ENCODE results near the gene SHCBP1L. TPM values are rescaled to one million over a fixed set of nuclear protein-coding genes. Genes with fewer than 3 reads are reported as not detected.

Gene SHCBP1L
- total RNA-seq = not detected in 2 replicates

DNA sequence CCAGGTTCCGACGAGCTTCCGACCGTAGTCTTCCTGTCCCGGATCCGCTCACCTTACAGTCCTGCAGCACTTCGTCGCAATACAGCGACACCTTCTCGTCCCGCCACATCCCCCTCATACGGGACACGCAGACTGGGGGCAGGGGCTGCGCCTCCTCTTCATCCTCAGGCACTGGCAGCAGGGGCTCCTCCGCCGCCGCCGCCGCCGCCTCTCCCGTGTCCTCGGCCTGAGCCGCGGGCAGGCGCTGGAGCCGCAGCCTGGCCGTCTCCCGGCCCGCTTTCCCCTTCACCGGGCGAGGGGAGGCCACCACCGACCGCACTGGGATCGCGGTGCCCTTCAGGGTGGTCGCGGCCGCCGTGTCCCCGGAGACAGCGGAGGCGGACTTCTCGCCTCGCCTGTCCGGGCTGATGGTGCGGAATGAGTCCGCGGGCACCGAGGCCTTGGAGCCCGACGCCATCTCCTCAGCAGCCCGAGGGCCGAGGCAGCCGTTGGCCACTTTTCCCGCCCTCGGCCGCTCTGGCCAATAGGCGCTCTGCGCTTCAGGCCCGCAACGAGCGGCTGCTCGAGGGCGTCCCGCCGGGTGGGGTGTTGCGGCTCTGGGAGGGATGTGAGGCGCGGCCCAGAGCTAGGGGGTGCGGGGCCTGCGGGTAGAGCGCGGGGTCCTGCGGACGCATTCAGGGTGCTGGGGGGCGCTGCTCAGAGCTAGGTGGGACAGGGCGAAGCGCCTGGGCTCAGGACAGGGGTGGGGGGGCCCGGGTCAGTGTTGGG lies at the start of gene SHCBP1L:
Gene SHCBP1L, minus strand, starts transcription at position 490 of the 768 bp plus-strand sequence. Its CDS starts 33 bp downstream, at position 457.
- peak in 1 of 2 donors; percentile 10 for DNase-seq (ENCODE audit: low read depth in 2 of 2)

- no peak for DNase-seq (ENCODE audit: low read depth in 2 of 2)
Measured at GRCh38 chr1:183002267-183002666, 49.3 kb upstream of the SHCBP1L start.

DNA sequence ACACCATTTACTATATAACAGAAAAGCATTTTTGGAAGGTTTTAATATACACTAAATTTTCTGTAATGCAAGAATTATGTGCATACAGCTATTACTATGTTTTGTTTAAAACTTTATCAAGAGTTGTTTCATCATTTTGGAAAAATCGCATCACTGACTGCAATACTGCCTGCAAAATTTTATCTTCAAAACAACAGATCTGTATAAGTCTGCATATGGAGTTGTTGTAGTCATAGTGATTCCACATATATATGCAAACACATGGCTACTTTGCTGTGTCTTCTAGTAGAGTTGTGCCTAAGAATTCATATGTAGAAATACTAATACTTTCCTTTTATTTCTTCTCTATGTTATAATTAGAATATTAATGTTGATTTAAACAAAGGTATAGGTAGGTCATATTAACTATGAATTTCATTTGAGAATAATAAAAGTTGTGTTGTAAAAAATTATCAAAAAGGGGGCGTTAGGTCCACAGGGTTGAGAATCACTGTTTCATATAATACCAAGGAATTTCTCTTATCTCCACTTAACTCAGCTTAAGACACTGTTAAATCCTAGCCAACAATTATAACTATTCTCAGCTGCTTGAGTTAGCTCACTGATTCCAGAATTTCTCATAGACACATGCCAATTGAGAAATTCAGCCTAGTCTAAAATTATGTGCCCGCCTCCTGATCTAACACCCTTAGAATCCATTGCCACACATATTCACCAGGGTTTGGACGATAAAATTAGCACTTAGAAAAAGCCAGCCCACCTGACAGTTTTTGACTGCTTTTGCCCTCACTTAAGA lies 47.4 kb upstream of the SHCBP1L start:
- DNase-seq (ENCODE audit: low read depth in 2 of 2) = no peak

- no peak for DNase-seq (ENCODE audit: low read depth in 2 of 2)
Measured at GRCh38 chr1:182998482-182998881, 45.5 kb upstream of the SHCBP1L start.

GRCh38 chr1:182996816-182997215 lies 43.9 kb upstream of the SHCBP1L start:
- no peak for DNase-seq (ENCODE audit: low read depth in 2 of 2)

GRCh38 chr1:182995894-182996293 lies 42.9 kb upstream of the SHCBP1L start:
- peak in 1 of 2 donors; percentile 15 for DNase-seq (ENCODE audit: low read depth in 2 of 2)

DNA sequence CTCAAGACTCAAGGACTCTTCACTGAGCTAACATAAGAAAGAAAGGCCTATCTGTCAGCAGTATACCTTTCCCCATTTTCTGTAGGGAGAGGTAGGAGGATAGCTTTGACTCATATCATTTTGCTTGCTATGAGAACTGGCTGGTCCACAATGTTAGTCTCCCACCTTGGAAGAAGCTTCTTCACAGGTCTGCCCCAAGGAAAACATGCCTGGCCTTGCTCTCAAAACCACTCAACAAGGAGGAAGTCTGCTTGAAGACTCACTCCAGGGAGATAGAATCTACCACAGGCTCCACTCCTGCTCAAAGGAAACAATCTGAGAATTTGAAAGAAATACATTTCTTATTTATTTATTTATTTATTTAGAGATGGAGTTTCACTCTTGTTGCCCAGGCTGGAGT lies 40.8 kb upstream of the SHCBP1L start:
- no peak for DNase-seq (ENCODE audit: low read depth in 2 of 2)

GRCh38 chr1:182990413-182991144 lies 37.6 kb upstream of the SHCBP1L start:
- peak in 1 of 2 donors; percentile 36 for DNase-seq (ENCODE audit: low read depth in 2 of 2)

DNA sequence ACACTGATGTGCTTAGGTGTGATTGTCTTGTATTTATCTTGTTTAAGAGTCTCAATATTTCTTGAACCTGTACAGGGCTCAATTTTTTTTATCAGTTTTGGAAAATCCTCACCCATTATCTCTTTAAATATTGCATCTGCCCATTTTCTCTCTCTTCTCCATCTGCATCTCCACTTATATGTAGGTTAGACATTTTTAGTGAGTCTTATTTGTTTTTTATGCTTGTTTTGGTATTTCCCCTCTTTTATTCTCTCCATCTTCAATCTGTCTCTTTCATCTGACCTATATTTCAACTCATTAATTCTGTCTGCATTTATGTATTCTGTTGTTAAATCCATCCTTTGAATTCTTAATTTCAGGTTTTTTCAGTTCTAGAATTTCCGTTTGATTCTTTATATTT lies 32.9 kb upstream of the SHCBP1L start:
- DNase-seq (ENCODE audit: low read depth in 2 of 2) = no peak

- DNase-seq (ENCODE audit: low read depth in 2 of 2) = no peak
Measured at GRCh38 chr1:182984621-182985020, 31.7 kb upstream of the SHCBP1L start.

DNA sequence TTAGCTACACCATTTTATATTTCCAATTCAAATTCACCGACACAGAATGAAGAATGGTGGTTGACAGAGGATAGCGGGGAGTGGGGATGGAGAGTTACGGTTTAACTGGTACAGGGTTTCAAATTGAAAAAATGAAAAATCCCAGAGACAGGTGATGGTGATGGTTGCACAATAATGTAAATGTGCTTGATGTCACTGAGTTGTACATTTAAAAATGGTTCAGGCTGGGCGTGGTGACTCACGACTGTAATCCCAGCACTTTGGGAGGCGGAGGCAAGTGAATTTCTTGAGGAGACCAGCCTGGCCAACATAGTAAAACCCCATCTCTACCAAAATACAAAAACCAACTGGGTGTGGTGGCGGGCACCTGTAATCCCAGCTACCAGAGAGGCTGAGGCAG lies 31.2 kb upstream of the SHCBP1L start:
- no peak for DNase-seq (ENCODE audit: low read depth in 2 of 2)

GRCh38 chr1:182978151-182978853 lies 25.3 kb upstream of the SHCBP1L start:
- no peak for DNase-seq (ENCODE audit: low read depth in 2 of 2)

DNA sequence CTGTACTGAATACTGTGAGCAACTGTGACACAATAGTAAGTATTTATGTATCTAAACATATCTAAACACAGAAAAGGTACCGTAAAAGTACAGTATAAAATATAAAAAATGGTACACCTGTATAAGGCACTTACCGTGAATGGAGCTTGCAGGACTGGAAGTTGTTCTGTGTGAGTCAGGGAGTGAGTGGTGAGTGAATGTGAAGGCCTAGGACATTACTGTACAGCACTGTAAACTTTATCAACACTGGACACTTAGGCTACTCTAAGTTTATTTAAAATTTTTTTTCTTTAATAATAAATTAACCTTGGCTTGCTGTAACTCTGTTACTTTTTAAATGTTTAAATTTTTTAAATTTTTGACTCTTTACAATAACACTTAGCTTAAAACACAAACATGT lies 24.5 kb upstream of the SHCBP1L start:
- DNase-seq (ENCODE audit: low read depth in 2 of 2) = no peak

GRCh38 chr1:182974506-182975191 lies 21.7 kb upstream of the SHCBP1L start:
- DNase-seq (ENCODE audit: low read depth in 2 of 2) = no peak

GRCh38 chr1:182972829-182973228 lies 19.9 kb upstream of the SHCBP1L start:
- no peak for DNase-seq (ENCODE audit: low read depth in 2 of 2)

DNA sequence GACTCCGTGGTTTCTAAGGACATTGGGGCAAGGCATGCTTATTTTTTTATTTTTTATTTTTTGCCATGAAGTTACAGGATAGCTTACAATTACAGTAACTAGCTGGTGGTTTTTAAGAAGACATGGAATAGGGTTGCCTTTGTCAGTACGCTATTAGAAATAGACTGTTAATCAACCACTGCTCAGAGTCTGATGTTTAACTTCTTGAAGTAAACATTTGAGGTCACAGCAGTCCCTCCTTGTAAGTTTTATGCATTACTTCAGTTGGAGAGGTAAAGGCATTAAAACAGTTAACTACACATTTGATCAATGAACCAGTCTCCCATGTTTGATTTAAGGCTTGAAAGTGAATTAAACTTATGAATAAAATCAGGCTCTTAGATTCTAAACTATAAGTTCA lies 19.3 kb upstream of the SHCBP1L start:
- no peak for DNase-seq (ENCODE audit: low read depth in 2 of 2)

DNA sequence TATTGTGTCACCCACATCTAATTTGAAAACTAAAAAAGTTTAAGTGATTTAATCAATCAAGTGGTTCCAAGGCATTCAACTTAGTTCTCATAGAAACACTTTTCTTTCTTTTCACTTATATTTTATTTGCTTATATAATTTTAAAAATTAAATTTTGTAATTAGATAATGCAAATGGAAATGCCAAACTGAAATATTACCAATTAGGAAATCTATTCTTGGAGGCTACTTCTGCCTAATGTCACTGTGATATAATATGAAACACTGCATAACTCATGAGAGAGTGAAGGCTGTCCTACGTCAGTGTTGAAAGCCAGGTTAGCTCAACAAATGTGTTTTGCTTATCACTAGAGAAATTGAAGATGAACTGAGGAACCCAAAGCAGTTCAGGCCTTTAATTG lies 18.3 kb upstream of the SHCBP1L start:
- no peak for DNase-seq (ENCODE audit: low read depth in 2 of 2)

DNA sequence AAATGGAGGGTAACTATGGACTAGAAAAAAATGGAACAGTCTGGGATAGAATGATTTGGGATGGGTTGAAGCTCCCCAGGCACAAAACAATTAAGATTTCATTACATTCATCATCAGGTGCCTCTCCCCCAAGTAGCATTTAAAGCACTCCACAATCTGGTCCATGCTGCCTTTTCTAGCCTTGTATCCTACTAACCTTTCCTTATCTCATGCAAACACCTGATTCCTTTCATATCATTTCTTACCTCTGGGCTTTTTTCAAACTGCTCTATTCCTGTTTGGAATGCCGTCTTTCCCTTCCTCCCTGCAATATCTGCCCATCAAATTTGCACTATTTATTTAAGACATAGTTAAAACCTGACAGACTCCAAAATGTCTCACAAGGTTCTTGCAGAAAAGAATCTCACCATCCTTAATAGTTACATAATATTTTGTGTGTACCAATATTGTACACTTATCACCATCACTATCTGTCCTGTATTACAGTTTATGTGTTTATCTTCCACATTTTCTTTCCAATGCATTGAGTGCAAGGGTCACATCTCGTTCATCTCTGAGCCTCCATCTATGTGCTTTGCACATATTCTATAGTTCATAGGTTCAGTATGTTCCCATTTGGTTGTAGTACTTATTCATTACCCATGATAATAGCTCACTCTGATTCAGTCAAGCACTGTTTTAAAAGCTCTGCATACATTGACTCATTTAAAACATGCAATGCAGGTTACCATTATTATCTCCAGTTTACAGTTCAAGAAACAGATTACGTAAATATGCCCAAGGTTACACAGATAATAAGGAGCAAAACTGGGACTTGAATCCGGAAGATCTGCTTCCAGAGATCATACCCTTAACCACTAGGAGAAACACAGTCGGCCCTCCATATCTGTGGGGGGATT lies 16.1 kb upstream of the SHCBP1L start:
- DNase-seq (ENCODE audit: low read depth in 2 of 2) = no peak

DNA sequence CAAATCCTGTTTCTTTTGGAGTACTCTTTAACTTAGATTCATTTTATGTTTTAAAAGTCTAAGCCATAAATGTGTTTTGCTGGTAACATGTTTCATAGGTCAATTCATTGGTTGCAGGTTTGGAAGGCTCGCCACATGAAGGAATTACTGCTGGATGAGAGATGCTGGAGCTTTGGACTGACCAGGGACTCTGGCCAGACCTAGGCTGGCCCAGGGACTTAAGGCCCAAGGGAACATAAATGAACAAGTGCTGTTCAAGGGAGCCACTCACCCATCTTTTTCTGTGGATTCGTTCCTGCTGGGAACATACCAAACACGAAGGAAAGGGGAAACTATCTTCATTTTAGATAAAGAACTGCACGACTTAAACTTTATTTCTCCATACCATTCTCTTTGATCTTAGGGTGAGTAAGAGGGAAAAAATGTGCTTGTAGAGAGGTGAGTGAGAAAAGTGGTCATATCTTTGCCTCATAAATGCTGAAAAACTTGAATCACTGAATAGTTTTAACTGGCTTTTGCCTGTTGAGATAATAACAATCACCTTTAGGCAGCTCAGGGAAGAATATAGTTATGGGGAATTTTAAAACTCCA lies 15.3 kb upstream of the SHCBP1L start:
- no peak for DNase-seq (ENCODE audit: low read depth in 2 of 2)

All from lung microvascular endothelial cell (primary cell).